ENCODE results near the gene PRRG4.
A peak's percentile ranks its signal among the peaks of the same experiment; 100 is the strongest.
"Not testable (repeated sequence)": the region's sequence is repeated elsewhere in the genome, so short reads cannot be mapped to it uniquely, and the experiment has no call there.

The PRRG4 gene

DNA sequence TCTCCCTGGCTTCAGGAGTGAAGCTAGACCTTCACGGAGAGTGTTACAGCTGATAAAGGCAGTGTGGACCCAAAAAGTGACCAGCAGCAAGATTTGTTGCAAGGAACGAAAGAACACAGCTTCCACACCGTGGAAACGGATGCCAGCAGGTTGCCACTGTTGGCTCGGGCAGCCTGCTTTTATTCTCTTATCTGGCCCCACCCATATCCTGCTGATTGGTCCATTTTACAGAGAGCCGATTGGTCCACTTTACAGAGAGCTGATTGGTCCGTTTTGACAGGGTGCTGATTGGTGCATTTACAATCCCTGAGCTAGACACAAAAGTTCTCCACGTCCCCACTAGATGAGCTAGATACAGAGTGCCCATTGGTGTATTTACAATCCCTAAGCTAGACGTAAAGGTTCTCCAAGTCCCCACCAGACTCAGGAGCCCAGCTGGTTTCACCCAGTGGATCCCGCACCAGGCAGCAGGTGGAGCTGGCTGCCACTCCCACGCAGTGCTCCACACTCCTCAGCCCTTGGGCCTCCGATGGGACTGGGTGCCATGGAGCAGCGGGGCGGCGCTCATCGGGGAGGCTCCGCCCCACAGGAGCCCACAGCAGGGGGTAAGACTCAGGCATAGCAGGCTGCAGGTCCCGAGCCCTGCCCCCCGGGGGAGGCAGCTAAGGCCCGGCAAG is 58.1 kb downstream of the PRRG4 start:
- DNase-seq = not testable (repeated sequence)

DNA sequence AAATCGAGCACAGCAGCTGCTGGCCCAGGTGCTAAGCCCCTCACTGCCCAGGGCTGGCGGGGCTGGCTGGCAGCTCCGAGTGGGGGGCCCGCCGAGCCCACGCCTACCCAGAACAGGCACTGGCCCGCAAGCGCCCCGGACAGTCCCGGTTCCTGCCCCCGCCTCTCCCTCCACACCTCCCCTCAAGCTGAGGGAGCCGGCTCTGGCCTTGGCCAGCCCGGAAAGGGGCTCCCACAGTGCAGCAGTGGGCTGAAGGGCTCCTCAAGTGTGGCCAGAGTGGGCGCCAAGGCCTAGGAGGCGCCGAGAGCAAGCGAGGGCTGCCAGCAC is 58.6 kb downstream of the PRRG4 start:
- not testable (repeated sequence) for DNase-seq

DNA sequence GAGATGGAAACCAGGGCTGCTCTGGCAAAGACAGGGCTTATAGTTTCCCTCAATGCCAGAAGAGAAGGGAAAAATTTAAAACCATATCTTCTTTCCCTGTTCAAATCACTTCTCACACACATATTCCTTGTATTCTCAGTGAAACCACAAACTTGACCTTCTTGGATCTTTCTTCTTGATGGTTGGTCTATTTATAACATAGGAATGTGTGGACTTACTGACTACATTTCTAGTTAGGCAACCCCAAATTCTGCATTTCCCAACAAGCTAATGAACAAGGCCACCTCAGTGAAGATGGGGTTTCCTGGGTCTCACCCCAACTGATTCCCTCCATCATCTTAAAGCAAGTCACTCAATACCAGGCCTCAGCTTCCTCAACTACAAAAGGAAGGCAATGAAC is 59.1 kb downstream of the PRRG4 start:
- no peak for DNase-seq

DNA sequence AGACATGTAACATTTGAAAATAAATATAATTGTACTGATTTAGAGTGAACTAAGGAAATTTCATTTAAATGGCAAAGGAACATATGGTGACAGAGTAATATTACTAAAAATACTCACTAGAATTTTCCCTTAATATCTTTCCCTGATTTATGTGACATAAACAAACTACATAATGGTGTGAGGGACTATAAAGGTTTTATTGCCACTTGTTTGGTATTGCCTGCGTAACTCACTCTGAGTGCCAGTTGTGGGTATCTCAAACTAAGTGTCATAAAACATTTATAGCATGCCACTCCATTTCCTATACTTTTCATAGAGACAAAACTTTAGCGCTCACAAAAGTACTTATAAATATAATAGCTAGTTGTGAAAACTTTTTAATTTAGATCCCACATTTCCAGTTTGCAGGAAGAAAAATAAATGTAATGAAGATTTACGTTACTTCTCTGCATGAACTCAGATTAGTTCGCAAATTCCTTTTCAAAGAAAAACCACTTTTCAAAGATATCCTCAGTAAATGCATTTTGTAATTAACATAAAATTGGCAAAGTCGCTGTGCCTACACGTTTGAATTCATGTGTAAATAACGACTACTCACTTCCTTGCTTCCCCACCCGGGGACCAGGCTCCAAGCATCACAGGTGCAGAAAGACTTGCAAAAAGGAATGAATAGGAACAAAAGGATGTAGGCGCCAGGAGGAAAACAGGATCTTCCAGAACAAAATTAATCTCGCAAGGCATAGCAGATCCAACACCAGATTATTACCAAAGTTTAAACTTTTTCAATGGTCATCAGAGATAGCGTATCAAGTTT is 61.3 kb downstream of the PRRG4 start:
- no peak for DNase-seq

DNA sequence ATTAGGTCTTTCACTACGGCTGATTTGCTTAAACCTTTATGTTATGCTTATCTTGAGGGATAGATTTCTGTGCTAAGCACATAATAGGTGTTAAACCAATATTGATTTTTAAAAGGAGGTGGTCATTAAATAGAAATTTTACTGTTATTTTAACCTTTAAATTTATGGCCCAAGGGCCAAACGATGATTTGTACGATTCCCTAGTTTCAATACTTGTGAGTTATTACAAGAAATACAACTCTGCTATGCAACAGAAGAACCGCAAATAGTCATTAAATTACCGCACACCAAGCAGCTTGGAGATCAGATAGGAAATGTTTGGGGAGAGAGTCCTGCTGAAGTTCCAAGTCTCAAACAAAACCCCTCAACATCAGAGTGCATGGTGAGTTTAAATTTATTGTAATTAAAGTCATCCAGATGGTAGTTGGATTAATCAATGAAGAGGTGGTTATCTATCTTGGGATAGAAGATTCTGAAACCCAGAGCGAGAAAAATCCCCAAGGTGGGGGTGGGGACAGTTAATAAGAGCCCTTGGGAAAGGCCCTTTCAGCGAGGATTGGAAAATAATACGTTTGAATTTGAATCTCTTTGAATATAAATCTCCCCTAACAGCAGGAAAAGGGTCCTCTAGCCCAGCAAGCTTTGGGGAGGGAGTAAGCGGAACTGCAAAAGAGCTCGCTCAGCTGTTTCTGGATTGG is 62.1 kb downstream of the PRRG4 start:
- DNase-seq = peak; percentile 36

DNA sequence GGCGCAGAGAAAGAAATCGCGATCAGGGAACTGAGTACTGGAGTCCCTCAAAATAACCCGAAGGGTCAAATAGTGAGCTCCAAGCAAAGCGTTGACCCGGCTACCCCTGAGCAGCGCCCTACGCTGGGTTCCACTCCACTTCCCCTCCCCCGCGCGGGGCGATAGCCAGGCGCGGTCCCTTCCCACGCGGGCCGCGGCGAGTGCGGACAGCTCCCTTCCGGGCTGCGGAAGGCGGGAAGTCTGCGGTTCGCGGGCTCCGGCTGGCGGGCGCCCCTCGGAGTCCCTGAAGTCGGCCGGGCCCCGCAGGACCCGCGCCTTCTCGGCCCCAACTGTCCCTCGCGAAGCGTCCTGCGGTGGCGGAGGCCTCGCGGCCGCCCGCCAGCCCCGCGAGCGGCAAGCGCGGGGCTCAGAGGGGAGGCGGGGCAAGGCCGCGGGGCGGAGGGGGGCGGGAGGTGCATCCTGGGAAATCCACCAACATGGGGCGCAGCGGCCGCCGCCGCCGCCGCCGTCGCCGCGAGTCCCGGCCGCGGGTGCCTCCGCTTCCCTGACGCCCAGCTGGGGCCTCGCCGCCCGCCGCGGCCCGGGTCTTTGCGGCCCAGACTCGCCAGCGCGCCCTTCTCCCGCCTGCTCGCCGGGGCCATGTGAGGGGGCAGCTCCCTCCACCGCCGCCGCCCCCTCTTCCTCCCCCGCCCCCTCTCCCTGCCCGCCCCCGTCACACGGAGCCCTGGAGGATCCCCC is 62.8 kb downstream of the PRRG4 start, which contains the start of gene QSER1:
Gene QSER1 (plus strand): TSS at position 457 of the 738 bp plus-strand sequence. CDS start 315 bp downstream, outside the sequence.
- peak; percentile 70 for DNase-seq

DNA sequence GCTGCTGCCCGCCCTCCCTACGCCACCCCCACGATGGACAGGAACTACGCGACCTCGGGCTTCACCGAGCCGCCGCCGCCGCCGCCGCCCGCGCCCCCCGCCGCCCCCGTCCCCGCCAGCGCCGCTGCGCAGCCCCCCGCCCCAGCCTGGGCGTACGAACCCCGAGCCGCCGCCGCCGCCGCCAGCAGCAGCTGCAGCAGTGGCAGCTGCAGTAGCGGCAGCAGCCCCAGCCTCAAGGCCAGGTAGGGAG is 63.3 kb downstream of the PRRG4 start:
- DNase-seq = no peak

DNA sequence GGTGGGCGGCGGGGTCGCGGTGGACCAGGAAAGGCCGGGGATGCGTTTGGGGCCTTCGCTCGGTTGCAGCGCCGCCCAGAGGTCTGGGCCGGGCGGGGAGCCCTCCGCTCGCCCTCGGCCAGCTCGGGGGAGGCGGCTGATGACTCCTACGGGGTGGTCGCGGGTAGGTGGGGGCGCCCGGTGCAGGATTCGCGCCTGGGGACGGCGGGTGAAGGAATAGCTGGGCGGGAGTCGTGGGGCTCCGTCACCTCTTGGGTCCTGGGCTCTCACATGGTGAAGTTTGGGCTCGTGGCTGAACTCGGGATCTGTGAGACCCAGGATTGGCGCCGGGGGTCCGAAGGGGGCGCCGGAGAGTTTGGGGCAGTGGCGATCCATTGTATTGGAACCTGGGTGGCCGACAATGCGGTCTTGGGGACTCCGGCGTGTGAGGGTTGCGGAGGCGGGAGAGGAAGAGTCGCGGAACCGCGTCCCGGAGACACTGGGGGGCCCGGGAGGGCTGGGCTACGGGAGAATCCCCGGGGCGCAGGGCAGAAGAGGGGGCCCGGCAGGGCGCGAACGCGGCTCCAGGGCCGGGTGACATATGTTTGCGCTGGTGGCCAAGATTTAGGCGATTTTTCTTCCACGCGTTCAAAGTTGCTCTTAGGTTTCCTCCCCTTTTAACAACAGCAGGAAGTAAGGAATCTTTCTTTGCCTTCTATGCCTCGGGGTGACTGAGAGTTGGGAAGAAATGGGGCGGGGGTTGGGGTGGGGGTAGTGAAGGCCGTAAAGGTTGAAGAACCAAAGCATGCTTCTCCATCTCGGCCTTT is 63.8 kb downstream of the PRRG4 start:
- peak; percentile 43 for DNase-seq

DNA sequence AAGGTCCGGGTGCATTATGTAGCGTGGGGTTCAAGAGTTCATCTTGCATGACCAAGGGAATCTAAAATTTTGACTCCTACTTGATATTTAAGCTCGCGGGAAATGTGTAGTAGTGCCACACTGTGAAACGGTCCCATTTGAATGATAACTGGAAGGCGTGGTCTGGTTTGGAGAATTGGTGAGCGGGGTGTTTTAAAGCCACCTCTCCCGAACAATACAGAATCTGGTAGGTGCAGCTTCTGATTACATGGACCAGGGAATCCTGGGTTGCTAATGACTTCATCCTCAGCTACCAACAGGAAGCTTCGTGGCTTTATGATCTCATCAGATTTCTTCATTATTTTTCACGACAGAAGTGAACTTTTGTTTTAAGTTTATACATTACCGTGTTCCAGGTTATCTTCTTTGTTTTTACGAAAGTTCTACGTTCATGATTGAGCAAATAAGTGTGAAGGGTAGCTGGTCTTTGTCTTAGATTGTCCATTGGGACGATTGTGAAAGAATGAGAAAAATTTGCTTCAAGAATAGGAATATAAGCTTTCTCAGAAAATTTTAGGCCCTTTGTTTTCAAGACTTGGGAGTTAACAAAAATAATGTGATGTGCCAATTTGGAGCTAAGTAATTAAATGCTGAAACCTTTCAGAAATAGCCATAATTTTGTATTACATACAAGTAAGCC is 64.6 kb downstream of the PRRG4 start:
- peak; percentile 91 for DNase-seq

DNA sequence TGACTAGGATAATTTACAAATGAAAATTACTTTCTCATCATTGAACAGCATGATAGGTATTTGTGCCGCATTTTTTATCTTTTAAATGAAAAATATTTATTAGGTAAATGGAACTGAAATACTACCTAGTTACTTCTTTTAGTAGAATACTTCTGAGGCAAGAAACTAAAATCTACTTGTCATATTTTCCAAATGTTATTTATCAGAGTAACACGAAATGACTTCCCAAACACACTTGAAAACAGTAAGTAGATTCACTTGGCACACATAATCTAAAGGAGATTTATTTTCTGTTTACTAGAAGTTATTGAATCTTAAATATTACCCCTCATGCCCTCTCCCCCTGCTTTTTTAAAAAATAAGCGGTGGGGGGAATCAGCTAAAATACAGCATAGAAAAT is 65.2 kb downstream of the PRRG4 start:
- DNase-seq = no peak

DNA sequence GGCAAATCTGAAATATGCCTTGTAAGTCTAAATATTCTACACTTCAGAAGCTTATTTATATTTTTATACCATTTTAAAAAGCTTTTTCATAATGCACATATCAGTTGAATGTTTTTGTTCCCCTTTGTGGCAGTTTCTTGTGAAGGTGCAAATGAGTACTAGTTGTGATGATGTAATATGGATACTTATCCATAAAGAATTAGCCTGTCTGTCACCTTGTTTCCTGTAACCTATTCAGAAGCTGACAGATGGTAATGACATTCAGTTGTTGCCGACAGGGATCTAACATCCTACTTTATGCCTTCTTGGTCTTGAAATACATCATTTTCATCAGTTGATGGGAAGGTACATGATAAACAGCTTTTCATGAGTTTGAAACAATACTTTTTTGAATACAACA is 65.7 kb downstream of the PRRG4 start:
- peak; percentile 27 for DNase-seq

DNA sequence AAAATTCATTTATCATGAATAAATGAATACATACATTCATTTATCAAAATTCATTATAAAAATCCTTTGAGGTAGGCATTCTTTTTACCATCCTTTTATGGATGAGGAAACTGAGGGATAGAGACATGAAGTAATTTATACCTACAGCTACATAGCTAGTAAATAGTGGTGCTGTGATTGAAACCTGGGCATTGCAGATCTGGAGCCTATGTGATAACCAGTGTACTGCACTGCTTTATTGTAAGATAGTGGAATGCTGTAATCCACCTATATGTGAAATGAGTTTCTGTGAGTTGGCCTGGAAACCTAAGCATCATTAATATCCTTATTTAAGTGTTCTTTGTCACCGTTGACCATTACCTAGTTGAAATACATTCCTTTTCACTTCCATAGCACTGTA is 67.4 kb downstream of the PRRG4 start:
- DNase-seq = no peak

DNA sequence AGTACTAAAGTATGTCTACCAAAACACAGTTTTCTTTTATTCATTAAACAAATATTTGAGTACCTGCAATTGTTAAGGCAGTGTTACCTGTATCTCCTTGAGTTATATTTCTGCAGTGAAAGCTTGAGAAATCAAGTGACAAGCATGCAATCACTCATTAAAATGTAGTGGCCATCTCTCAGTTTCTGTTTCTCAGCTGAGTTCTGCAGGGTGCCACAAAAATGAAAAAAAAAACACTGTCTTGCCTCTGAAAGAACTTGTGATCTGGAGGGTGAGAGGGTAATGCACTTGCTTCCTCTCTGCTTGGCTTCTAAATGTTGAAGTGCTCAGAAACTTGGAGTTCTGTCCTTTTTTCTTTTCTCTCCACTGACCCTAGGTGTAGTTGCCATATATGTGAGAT is 69.7 kb downstream of the PRRG4 start:
- no peak for DNase-seq

DNA sequence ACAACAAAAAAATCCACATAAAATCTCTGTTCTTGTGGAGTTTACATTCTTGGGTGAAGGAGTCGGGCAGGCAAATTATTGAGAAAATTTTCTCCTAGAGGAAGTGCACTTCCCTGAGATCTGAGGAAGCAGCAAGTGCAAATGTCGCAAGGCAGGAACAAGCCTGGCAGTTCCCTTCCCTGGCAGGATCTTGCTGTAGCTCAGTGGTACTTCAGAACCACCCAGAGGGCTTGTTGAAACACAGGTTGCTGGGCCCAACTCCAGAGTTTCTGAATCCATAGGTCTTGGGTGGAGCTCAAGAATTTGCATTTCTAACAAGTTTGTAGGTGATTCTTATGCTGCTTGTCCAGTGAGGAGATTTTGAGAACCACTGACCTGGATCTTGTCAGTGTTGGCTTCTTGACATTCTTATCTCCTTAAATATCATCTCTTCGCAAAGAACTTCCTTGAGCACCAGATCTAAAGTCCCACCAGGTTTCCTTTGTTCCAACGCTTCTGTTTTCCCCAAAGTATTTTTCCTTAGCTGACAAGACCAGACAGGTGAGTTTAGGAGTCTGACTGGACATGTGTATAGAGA is 72.5 kb downstream of the PRRG4 start:
- DNase-seq = no peak

DNA sequence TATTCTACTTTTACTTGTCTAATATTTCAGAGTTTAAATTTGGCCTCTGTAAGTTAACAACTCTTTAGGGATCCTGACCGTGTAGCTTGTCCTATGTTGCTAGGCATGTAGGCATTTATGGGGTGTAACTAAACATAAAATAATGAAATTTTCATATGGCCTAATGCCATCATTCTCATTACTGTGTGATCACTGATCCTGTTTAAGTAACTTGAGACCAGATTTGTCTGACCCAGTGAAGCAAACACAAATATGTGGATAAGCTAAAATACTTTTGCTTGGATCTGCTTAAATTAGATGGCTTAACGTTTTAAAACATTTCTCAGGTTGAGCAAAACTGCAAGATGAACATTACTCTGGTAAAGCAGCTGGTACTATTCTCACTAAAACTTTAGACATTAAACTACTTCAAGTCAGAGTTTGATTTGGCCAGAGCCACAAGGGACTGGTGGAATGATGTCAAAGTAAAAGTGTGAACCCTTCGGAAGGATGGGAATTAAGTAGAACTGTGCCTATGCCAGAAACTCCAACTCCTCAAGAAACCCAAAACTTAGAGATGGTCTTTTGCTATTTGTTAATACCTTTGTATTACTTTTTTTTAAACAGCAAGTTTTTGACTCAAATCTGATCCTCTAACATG is 75.4 kb downstream of the PRRG4 start:
- DNase-seq = no peak
